GM18520 (cell line): ENCODE measurements around the gene SLIT3.

ENCODE experiments used
- ATAC-seq: cut with Tn5 transposase; IDR thresholded peaks from one replicate; pipeline ENCODE4 v1.9.1; 2021; ENCODE audit not compliant: unreplicated experiment

The SLIT3 gene

DNA sequence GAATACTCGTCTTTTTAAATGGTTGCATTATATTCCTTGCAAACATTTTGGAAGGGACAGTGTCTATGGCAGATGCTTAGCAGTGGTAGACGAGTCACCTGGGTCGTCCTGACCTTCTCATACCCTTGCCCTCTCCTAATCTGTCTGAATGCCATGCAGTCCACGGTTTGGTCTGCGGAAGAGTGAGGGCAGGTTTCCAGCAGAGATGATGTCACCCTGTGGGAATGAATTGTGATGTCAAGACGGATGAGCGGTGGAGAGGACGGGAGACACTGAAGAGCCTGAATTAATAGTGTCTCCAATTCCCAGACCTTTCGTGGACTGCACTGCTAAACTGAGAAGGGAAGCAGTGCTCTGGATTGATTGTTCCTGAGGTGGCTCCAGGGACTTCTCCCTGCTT, 392.7 kb downstream of the SLIT3 start:
- ATAC-seq: no peak

DNA sequence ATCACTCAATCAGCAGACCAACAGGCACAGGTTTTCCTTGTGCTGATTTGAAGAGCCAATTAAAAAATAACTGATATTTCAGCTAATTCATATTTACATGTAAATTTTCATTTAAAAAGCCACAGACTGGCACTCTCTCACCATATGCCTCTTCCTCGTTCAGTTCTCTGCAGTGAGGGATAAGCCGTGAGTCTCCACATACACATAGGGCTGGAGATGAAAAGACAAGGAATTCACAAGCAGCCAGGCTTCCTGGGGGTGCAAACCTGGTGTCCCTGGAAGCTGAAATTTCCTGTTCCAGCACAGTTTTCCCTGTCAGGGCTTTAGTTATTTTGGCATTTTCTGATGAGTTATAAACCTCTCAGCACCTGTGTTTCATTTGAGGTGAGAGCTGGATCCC, 397.9 kb downstream of the SLIT3 start:
- no peak for ATAC-seq

DNA sequence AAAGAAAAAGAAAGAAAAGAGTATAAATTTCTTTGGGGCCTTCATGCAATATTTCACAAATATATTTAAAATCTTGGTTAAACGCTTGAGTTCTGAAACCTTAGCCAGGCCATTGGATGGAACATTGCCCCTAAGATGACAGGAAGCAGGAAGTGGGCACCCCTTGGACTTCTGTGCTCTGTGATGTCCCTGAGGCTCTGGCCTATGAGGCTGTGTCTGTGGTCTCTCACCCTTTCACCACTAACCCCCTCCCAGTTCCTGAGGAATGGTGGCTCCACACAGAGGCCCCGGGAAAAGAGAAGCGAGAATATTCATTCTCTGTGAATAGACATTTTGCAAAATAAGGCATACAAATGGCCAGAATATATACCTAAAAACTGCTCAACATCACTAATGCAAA, 401.3 kb downstream of the SLIT3 start:
- no peak for ATAC-seq

DNA sequence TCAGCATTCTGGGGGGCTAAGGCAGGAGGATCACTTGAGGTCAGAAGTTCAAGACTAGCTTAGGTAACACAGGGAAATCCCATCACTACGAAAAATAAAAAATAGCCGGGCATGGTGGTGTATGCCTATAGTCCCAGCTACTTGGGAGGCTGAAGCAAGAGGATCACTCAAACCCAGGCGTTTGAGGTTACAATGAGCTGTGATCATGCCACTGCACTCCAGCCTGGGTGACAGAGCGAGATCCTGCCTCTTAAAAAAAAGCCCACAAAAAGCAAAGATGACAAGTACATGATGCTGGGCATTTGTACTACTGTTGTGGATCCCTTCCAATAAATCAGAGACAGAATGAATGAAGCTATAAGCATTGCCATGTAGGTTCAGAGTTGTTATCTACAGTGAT, 401.7 kb downstream of the SLIT3 start:
- ATAC-seq: no peak

DNA sequence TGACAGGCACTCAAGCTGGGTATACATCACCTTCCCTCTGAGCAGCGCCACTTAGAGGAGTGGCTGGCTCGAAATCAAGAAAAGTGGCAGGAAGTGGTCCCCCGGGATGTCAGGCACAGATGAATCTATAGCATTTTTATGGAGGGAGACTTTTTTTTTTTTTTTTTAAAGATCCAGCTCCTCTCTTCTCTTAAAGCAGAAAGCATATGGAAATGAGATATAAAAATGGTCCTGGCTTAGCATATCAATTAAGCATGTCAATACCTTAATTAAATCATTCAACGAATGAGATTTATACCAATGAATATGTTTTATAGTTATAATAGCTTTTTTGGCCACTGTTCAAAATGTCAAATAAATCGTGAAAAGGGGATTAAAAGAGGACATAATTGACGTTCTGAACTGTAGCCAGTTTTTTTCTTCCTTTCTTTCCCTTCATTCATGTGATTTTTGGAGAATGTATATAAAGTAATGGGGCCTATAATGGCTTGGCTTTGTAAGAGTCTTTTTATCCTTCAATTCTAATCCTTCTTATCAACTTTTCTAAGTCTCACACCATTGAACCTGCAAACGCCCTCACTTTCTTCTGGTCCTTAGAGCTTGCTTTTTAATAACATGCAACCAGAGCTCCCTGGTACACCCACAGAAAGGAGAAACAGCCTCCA, 402.6 kb downstream of the SLIT3 start:
- ATAC-seq: no peak

DNA sequence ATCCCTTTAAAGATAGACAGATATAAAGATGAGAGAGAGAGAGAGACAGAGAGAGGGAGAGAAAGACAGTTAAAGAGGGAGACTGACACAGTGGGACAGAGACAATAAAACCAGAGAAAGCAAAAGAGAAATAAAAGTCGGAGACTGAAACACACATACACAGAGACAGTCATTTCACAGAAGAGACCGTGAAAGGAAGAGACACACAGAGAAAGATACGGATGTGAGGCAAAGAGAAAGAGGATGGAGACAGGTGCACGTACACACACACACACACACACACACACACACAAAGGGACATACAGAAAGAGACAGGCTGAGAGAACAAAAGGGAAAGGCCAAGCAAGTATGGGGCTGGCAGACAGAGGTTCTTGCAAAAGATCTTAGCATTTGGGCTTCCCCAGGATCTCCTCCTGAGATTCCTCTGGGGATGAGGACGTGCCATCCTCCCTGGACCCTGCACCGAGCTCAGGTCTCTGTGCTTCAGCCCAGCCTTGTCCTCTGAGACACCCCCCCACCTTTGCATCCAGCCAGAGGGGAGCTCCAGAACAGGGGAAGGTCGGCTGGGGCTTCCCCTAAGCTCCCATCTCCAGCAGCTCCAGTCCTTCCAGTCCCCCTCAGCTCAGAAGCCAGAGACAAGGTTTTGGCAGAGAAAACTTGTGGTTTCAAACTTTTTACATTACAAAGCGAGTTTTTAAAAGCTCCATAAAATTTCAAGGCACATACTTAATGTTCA, 403.4 kb downstream of the SLIT3 start:
- no peak for ATAC-seq

DNA sequence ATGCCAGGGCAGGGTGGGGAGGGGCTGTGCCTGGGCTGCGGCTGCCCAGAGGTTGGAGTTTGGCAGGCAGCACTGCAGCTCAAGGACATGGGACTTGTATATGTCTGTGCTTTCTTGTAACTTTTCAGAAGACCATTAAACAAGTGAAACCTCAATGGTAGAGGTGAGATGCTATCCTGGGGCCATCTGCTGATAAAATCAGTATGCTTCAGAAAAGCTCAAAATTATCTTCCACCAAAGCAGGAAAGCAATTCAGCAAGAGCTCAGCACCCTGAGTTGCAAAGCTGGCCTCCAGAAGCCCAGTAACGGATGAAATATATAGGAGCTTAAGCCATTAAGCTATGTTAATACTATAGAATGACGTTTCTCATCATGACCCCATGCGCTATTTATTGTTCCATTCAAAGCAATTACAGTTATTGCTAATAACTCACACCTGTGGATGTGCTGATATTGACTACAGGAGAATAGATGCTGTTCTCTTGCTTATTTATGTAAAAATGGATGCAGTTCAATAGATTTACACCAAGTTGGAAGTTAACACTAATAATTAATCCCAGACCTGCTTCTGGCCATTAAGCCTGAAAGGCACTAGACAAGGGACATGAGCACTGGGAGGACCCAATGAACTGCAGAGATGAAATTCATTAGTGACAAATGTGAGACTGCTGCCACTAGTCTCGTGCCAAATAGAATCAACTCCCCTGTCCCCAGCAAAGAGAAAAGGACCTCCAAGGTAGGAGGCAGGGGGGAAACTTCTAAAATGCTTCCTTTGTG, 405.5 kb downstream of the SLIT3 start:
- ATAC-seq: no peak

DNA sequence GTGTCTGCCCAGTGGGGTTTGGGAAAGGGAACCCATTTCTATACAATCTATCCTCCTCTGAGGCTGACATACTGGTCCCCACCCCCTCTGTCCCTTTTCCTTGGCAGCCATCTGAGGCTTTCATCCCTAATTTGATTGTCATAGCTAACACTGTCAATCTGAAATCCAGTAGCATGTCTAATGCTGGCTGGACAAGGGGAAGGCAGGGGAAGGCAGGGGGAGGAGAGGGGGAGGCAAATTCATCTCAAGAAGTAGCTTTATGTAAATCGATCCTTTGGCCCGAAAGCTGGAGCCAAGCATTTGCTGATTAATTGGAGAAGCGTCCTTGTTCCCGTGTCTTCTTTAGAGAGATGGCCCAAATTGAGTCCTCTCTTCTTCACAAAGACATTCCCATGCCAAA, 407.7 kb downstream of the SLIT3 start:
- no peak for ATAC-seq

DNA sequence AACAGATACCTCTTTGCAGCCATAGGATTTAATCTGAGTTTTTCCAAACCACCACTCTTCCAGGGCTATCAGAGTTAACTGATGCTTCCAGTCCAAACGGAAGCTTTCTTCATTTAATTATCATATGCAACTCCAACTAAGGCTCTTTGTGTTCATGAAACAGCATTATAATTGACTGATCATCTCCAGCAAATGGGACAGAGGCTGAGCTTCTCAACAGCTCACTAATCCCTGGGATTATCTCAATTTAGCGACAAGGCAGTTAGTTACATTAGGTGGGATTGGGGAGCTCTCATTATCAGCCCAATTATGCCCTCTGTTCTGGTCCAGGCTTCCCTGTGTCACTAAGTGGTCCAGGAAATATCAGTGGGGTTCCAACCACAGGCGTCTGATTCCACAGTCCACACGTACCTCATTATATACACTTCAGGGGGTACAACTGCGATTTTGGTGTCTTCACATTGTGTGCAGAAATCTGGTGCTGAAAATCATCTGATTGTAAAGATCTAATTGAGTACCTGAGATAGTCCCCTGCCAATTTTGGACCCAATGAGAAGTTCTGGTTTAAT, 408.2 kb downstream of the SLIT3 start:
- no peak for ATAC-seq

DNA sequence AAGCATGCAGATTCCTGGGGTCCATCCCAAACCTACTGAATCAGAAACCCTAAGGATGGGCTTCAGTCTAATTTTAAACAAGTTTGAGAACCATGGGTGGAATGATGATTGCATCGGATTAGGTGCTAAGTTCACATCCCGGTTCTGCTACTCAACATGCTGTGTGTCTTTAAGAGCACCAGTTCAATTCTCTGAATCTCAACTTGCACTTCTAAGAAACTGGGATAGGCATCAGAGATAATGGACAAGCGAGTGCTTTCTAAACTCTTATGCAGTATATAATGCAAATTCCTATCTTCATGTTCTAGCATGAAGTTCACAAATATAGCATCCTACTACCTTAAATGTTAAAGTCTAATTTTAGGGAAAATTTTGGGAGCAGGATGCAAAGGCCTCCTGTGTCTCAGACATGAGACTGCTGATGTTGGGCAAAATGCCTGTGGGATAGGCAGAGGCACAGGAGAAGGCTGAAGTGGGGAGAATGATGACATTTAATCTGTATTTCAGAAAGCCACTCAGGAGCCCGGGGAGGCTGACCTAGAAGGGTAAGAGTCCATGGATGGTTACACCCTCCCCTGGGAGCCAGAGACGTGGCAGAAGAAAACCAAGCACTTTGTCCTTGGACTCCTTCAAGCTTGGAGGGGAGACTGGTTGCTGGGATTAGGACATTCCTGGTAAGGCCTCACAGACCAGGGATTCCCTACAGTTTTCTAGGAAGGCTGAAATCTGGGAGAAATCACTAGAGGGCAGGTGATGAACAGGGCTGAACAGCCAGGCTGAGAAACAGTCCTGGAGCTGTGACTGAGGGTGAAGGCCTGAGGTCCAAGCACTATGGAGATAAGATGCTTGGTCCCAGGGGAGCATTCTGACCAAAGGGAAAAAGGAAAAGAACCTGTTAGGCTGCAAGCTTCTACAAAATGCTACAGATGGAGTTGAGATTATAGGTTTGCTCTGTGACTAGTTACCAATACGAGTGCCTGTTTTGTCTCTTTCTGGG, 409.8 kb downstream of the SLIT3 start:
- ATAC-seq: no peak

DNA sequence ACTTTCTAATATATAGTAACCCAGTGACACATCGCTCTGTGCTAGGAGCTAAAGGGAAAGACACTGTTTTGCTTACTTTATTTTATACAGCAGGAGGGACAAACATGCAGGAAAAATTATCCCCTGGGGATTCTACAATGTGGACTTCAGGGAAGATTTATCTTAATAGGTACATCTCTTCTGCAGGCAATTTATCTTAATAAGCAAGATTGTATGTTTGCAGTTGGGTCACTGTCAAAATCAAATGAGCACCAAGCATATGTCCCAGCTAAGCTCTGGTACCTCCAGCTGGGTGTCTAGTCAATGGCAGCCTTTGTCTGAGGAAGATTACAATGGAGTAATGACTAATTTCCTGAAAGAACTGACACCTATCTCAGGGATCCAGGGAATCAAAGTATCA, 411.9 kb downstream of the SLIT3 start:
- ATAC-seq: no peak

DNA sequence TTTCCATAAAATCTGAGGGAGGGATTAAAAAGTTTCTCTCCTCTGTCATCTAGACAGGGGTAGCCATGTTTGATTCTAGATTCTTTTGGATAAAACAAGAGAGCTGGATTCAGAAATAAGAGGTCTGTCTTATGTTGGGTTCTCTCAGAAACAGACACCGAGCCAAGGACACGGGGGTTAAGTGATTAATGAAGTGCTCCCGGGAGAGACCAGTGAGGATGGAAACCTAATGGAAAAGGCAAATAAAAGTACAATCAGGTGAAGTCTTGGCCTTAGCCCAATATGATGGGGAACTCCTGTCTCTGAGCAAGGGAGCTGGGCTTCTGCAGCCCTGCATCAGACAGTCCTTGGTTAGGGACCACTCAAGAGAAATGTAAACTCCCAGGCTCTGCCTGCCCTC, 413.0 kb downstream of the SLIT3 start:
- ATAC-seq: no peak

DNA sequence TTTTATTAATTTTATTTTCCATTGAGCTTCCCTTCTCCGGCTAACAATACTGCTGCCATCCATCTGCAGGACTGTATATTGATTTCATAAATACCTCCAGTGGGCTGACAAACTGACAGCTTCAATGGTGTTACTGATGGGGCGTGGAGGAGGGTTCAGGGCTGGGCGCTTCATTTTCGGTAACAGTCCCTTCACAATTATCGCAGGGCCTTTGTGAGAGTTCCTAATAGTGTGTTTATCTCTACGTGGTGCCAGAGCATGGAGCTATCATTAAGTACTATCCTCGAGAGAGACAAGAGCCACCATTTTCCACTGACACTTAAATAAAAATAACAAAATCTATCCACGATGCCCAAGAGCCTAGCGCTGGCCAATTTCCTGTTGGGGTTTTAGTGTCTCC, 414.8 kb downstream of the SLIT3 start:
- no peak for ATAC-seq

DNA sequence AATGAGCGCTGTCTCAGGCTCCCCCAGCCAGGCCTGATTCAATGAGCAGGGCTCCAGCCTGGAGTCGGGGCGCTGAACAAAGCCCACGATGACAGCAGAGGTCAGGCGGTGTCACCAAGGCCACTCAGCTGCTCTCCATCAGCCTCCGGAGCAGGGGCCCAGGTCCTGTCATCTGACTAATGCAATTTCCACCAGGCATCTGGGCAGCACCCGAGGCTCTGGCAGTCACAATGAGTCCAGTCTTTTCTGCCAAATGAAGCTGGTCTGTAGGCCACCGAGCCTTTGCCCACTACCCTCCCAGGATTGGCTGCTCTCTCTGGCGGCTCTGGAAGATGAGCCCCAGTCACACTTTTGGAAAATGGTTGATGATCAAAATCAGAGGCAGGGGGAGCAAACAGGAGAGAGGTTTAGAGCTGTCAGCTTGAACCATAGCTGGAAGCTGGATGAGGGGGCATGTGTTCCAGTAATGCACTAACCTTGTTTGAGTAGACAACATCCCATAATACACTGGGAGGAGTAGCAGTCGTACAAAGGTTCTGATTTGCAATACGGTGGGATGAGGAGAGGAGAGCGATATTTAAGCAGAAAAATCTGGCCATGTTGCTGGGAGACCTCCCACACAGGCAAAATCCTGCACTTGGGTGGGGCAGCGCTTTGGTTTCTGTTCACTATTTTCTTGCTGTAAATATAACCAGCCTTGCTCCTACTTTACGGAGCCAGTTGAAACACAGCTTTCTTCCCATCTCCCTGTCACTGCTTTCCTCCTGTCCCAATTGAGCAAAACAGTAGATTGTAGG, 415.4 kb downstream of the SLIT3 start:
- ATAC-seq: no peak

DNA sequence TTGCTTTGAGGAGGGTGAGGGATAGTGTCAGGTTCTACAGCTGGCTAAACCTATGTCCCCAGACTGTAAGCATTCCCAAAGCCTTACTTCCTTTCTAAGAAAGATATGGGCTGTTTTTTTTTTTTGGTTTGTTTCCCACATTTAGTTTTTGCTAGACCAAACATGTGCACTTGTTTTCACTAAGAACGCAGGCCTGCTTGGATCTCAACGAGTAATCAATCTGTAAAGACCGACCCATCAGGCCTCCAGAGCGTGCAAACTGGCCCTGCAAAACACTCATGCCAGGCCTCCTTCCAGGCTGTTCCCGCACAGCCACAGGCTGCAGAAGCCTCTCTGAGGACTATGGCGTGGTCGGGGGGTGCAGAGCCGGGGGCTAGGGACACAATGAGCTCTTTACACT, 416.9 kb downstream of the SLIT3 start:
- no peak for ATAC-seq

DNA sequence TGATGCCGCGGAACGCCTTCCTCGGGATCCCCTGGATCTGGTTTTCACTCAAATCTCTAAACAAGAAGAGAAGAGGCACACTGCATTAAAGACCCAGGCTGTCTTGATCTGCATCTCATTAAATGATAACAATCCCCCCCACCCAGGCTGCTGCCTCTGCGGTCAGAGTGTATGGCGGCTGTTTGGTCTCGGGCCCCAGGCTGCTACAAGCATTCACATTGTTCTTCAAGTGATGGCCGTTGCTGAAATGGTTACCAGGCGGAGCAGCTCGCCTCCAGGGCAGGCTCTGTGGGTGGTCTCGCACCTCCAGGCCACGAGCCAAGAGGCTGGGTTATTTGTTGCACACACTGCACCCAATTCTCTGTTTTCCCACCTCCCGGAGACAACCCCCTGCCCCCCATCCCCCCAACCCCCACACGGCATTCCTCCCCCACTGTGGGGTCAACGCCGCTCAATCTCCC, 417.6 kb downstream of the SLIT3 start:
- no peak for ATAC-seq

DNA sequence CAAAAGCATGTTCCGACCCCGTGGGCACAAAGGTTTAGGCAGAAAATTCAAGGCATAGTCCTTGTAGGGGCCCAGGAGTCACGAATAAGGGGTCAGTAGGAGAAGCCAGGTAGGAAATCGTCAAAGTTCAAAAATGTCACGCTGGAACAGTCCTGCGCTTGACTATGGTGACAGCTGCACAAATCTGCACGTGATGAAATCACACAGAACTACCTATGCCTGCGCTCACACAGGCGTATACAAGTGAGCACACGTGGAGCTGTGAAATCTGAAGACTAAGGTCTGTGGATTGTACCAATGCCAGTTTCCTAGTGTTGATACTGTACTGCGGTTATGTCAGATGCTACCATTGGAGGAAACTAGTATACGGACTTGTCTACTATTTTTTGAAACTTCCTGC, 418.7 kb downstream of the SLIT3 start:
- ATAC-seq: no peak

DNA sequence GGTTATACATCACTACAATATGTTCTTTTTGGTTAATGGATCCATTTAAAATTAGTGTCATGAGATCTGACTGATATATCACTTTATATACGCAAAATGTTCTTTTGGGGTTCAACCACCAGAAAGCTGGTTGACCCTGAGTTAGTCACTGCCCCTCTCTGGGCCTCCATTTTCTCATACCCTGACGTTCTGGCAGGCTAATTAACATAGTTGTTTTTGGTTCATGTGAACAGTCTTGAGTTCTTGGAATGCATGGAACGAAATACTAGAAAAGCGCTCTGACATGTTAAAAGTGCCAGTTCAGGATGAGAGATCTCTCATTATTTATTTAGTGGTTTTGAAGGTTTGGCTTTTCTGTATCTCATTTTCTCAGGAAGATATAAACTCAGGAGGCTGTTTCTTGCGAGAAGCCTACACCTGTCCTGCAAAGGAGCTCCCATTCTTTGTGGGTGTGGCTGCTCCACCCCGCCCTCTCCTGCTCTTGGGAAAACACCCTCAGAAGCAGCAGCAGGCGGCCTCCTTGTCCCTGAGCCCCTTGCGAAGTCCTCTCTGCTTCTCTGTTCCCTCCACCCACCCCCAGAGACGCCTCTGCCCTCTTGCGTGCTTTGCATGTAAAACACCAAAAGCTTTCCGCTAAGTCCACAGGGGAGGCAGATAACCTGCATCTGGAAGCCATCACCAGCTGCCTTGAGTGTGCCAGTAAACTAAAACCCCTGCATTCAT, 419.4 kb downstream of the SLIT3 start:
- no peak for ATAC-seq

DNA sequence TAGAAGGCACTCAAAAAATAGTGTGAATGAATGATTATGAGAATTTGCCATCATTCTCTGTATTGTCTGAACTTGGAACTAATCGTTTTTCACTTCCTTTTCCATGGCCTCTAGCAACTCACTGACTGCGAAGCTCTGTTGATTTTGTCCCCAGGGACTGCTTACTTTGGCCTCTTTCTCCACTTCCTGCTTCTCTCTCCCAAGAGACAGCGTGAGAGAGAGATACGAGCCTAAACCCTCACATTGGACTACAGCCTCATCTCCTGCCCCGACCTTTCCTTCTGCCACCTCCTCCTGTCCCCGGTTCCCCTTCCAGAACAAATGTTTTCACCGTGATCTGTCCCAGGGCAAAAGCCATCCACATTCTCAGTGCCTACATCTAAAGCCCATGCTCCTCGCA, 421.0 kb downstream of the SLIT3 start:
- peak; percentile 79 for ATAC-seq
